ENCODE data around the gene ADCY2. TPM values are rescaled to one million over a fixed set of nuclear protein-coding genes. Genes with fewer than 3 reads are reported as not detected.

ADCY2 gene
- total and polyA plus RNA-seq, 2 donors = 0.42 to 1.0 TPM

GRCh38 chr5:7473115-7473514, 77.2 kb downstream of the ADCY2 start:
- H3K4me3 ChIP-seq (ENCODE audit: low read length in 2 of 2) = no peak overlapping the region
- H3K9me3 ChIP-seq (ENCODE audit: control insufficient read depth in 2 of 2, insufficient read depth in 1 of 2, low read length in 1 of 2) = no peaks in the 10 kb centered on the region
- H3K4me1 ChIP-seq (ENCODE audit: control insufficient read depth in 2 of 2, insufficient read depth in 2 of 2, low read length in 2 of 2) = no peaks in the 10 kb centered on the region
- H3K36me3 ChIP-seq (ENCODE audit: control insufficient read depth in 2 of 2, insufficient read depth in 2 of 2, low read length in 1 of 2) = no peaks in the 10 kb centered on the region
- DNase-seq (ENCODE audit: low read depth in 6 of 9, low spot score in 9 of 9) = no peak
- H3K27ac ChIP-seq (ENCODE audit: low read depth in 1 of 2, low read length in 1 of 2) = no peak overlapping the region
- 88% methylated on average over 2 of the region's 2 CpGs for WGBS
- H3K27me3 ChIP-seq (ENCODE audit: control insufficient read depth in 2 of 2, insufficient read depth in 1 of 2, low read length in 1 of 2) = no peaks in the 10 kb centered on the region

GRCh38 chr5:7473668-7474215, 77.8 kb downstream of the ADCY2 start:
- DNase-seq (ENCODE audit: low read depth in 6 of 9, low spot score in 9 of 9) = no peak
- Histone ChIP-seq H3K27ac (ENCODE audit: low read depth in 1 of 2, low read length in 1 of 2) (no peak overlapping the region), H3K4me3 (ENCODE audit: low read length in 2 of 2) (no peak overlapping the region), H3K36me3 (ENCODE audit: control insufficient read depth in 2 of 2, insufficient read depth in 2 of 2, low read length in 1 of 2) (no peaks in the 10 kb centered on the region), H3K27me3 (ENCODE audit: control insufficient read depth in 2 of 2, insufficient read depth in 1 of 2, low read length in 1 of 2) (no peaks in the 10 kb centered on the region), H3K4me1 (ENCODE audit: control insufficient read depth in 2 of 2, insufficient read depth in 2 of 2, low read length in 2 of 2) (no peaks in the 10 kb centered on the region), H3K9me3 (ENCODE audit: control insufficient read depth in 2 of 2, insufficient read depth in 1 of 2, low read length in 1 of 2) (no peaks in the 10 kb centered on the region)
- 55% methylated on average over 1 of the region's 1 CpG for WGBS

- H3K4me3 ChIP-seq (ENCODE audit: low read length in 2 of 2) = no peak overlapping the region
- WGBS = 94% methylated on average over 12 of the region's 12 CpGs
- DNase-seq (ENCODE audit: low read depth in 6 of 9, low spot score in 9 of 9) = no peak
- H3K4me1 ChIP-seq (ENCODE audit: control insufficient read depth in 2 of 2, insufficient read depth in 2 of 2, low read length in 2 of 2) = no peaks in the 10 kb centered on the region
- no peaks in the 10 kb centered on the region for H3K9me3 ChIP-seq (ENCODE audit: control insufficient read depth in 2 of 2, insufficient read depth in 1 of 2, low read length in 1 of 2)
- H3K27me3 ChIP-seq (ENCODE audit: control insufficient read depth in 2 of 2, insufficient read depth in 1 of 2, low read length in 1 of 2) = no peaks in the 10 kb centered on the region
- no peak overlapping the region for H3K27ac ChIP-seq (ENCODE audit: low read depth in 1 of 2, low read length in 1 of 2)
- H3K36me3 ChIP-seq (ENCODE audit: control insufficient read depth in 2 of 2, insufficient read depth in 2 of 2, low read length in 1 of 2) = no peaks in the 10 kb centered on the region
Measured at GRCh38 chr5:7474821-7475403, 79.0 kb downstream of the ADCY2 start.

GRCh38 chr5:7478459-7478858, 82.5 kb downstream of the ADCY2 start:
- DNase-seq (ENCODE audit: low read depth in 6 of 9, low spot score in 9 of 9) = no peak
- H3K9me3 ChIP-seq (ENCODE audit: control insufficient read depth in 2 of 2, insufficient read depth in 1 of 2, low read length in 1 of 2) = no peaks in the 10 kb centered on the region

GRCh38 chr5:7488734-7489133, 92.8 kb downstream of the ADCY2 start:
- no peaks in the 10 kb centered on the region for H3K27me3 ChIP-seq (ENCODE audit: control insufficient read depth in 2 of 2, insufficient read depth in 1 of 2, low read length in 1 of 2)
- WGBS = 89% methylated on average over 7 of the region's 7 CpGs
- no peak overlapping the region for H3K27ac ChIP-seq (ENCODE audit: low read depth in 1 of 2, low read length in 1 of 2)
- no peak for DNase-seq (ENCODE audit: low read depth in 6 of 9, low spot score in 9 of 9)
- H3K4me1 ChIP-seq (ENCODE audit: control insufficient read depth in 2 of 2, insufficient read depth in 2 of 2, low read length in 2 of 2) = no peaks in the 10 kb centered on the region
- no peaks in the 10 kb centered on the region for H3K9me3 ChIP-seq (ENCODE audit: control insufficient read depth in 2 of 2, insufficient read depth in 1 of 2, low read length in 1 of 2)
- no peak overlapping the region for H3K4me3 ChIP-seq (ENCODE audit: low read length in 2 of 2)
- no peaks in the 10 kb centered on the region for H3K36me3 ChIP-seq (ENCODE audit: control insufficient read depth in 2 of 2, insufficient read depth in 2 of 2, low read length in 1 of 2)

More at GRCh38 chr5:7478459-7478858, 82.5 kb downstream of the ADCY2 start:
- no peaks in the 10 kb centered on the region for H3K27me3 ChIP-seq (ENCODE audit: control insufficient read depth in 2 of 2, insufficient read depth in 1 of 2, low read length in 1 of 2)
- H3K36me3 ChIP-seq (ENCODE audit: control insufficient read depth in 2 of 2, insufficient read depth in 2 of 2, low read length in 1 of 2) = no peaks in the 10 kb centered on the region
- WGBS = 53% methylated on average over 1 of the region's 1 CpG
- H3K4me3 ChIP-seq (ENCODE audit: low read length in 2 of 2) = no peak overlapping the region
- H3K4me1 ChIP-seq (ENCODE audit: control insufficient read depth in 2 of 2, insufficient read depth in 2 of 2, low read length in 2 of 2) = no peaks in the 10 kb centered on the region
- H3K27ac ChIP-seq (ENCODE audit: low read depth in 1 of 2, low read length in 1 of 2) = no peak overlapping the region

GRCh38 chr5:7492371-7492770, 96.4 kb downstream of the ADCY2 start:
- H3K4me1 ChIP-seq (ENCODE audit: control insufficient read depth in 2 of 2, insufficient read depth in 2 of 2, low read length in 2 of 2) = no peaks in the 10 kb centered on the region
- DNase-seq (ENCODE audit: low read depth in 6 of 9, low spot score in 9 of 9) = no peak
- H3K36me3 ChIP-seq (ENCODE audit: control insufficient read depth in 2 of 2, insufficient read depth in 2 of 2, low read length in 1 of 2) = no peaks in the 10 kb centered on the region
- no peaks in the 10 kb centered on the region for H3K27me3 ChIP-seq (ENCODE audit: control insufficient read depth in 2 of 2, insufficient read depth in 1 of 2, low read length in 1 of 2)
- no peak overlapping the region for H3K27ac ChIP-seq (ENCODE audit: low read depth in 1 of 2, low read length in 1 of 2)
- no peak overlapping the region for H3K4me3 ChIP-seq (ENCODE audit: low read length in 2 of 2)
- WGBS = 86% methylated on average over 4 of the region's 4 CpGs
- H3K9me3 ChIP-seq (ENCODE audit: control insufficient read depth in 2 of 2, insufficient read depth in 1 of 2, low read length in 1 of 2) = no peaks in the 10 kb centered on the region

- no peaks in the 10 kb centered on the region for H3K4me1 ChIP-seq (ENCODE audit: control insufficient read depth in 2 of 2, insufficient read depth in 2 of 2, low read length in 2 of 2)
- H3K27ac ChIP-seq (ENCODE audit: low read depth in 1 of 2, low read length in 1 of 2) = no peak overlapping the region
- no peaks in the 10 kb centered on the region for H3K27me3 ChIP-seq (ENCODE audit: control insufficient read depth in 2 of 2, insufficient read depth in 1 of 2, low read length in 1 of 2)
- no peak overlapping the region for H3K4me3 ChIP-seq (ENCODE audit: low read length in 2 of 2)
- no peak for DNase-seq (ENCODE audit: low read depth in 6 of 9, low spot score in 9 of 9)
- WGBS = 96% methylated on average over 1 of the region's 1 CpG
- no peaks in the 10 kb centered on the region for H3K36me3 ChIP-seq (ENCODE audit: control insufficient read depth in 2 of 2, insufficient read depth in 2 of 2, low read length in 1 of 2)
- no peaks in the 10 kb centered on the region for H3K9me3 ChIP-seq (ENCODE audit: control insufficient read depth in 2 of 2, insufficient read depth in 1 of 2, low read length in 1 of 2)
Measured at GRCh38 chr5:7493081-7493480, 97.1 kb downstream of the ADCY2 start.

GRCh38 chr5:7493622-7494021, 97.7 kb downstream of the ADCY2 start:
- Histone ChIP-seq H3K4me1 (ENCODE audit: control insufficient read depth in 2 of 2, insufficient read depth in 2 of 2, low read length in 2 of 2) (no peaks in the 10 kb centered on the region), H3K36me3 (ENCODE audit: control insufficient read depth in 2 of 2, insufficient read depth in 2 of 2, low read length in 1 of 2) (no peaks in the 10 kb centered on the region), H3K27me3 (ENCODE audit: control insufficient read depth in 2 of 2, insufficient read depth in 1 of 2, low read length in 1 of 2) (no peaks in the 10 kb centered on the region), H3K9me3 (ENCODE audit: control insufficient read depth in 2 of 2, insufficient read depth in 1 of 2, low read length in 1 of 2) (no peaks in the 10 kb centered on the region), H3K4me3 (ENCODE audit: low read length in 2 of 2) (no peak overlapping the region), H3K27ac (ENCODE audit: low read depth in 1 of 2, low read length in 1 of 2) (no peak overlapping the region)
- DNase-seq (ENCODE audit: low read depth in 6 of 9, low spot score in 9 of 9) = no peak
- WGBS = 85% methylated on average over 5 of the region's 5 CpGs

- H3K27me3 ChIP-seq (ENCODE audit: control insufficient read depth in 2 of 2, insufficient read depth in 1 of 2, low read length in 1 of 2) = no peaks in the 10 kb centered on the region
- H3K27ac ChIP-seq (ENCODE audit: low read depth in 1 of 2, low read length in 1 of 2) = no peak overlapping the region
- H3K4me3 ChIP-seq (ENCODE audit: low read length in 2 of 2) = no peak overlapping the region
- WGBS = 74% methylated on average over 2 of the region's 2 CpGs
- no peaks in the 10 kb centered on the region for H3K36me3 ChIP-seq (ENCODE audit: control insufficient read depth in 2 of 2, insufficient read depth in 2 of 2, low read length in 1 of 2)
- H3K9me3 ChIP-seq (ENCODE audit: control insufficient read depth in 2 of 2, insufficient read depth in 1 of 2, low read length in 1 of 2) = no peaks in the 10 kb centered on the region
- H3K4me1 ChIP-seq (ENCODE audit: control insufficient read depth in 2 of 2, insufficient read depth in 2 of 2, low read length in 2 of 2) = no peaks in the 10 kb centered on the region
- no peak for DNase-seq (ENCODE audit: low read depth in 6 of 9, low spot score in 9 of 9)
Measured at GRCh38 chr5:7494481-7495130, 98.7 kb downstream of the ADCY2 start.

Measured in thymus (tissue), 11 donors.